ENCODE measurements around the gene SAMD15.

GRCh38 chr14:77378701-77379100, 1.5 kb downstream of the SAMD15 start:
- no peak for TF ChIP-seq CTCF (IDR thresholded peaks at IDR 0.05)
- no peak for TF ChIP-seq POLR2A (IDR thresholded peaks at IDR 0.05)

All from body of pancreas (tissue), 4 donors.